ENCODE results near the gene UST.

GRCh38 chr6:148912252-148912651, 165.4 kb downstream of the UST start:
- TF ChIP-seq, protein P1, sequence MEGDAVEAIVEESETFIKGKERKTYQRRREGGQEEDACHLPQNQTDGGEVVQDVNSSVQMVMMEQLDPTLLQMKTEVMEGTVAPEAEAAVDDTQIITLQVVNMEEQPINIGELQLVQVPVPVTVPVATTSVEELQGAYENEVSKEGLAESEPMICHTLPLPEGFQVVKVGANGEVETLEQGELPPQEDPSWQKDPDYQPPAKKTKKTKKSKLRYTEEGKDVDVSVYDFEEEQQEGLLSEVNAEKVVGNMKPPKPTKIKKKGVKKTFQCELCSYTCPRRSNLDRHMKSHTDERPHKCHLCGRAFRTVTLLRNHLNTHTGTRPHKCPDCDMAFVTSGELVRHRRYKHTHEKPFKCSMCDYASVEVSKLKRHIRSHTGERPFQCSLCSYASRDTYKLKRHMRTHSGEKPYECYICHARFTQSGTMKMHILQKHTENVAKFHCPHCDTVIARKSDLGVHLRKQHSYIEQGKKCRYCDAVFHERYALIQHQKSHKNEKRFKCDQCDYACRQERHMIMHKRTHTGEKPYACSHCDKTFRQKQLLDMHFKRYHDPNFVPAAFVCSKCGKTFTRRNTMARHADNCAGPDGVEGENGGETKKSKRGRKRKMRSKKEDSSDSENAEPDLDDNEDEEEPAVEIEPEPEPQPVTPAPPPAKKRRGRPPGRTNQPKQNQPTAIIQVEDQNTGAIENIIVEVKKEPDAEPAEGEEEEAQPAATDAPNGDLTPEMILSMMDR (IDR thresholded peaks at IDR 0.05): no peak
- no peak for TF ChIP-seq EZH2 (IDR thresholded peaks at IDR 0.05; ENCODE audit: borderline replicate concordance, insufficient read depth, low read depth, low read length, poor library complexity, severe bottlenecking)
